Stimulated activated effector memory CD8-positive, alpha-beta T cell treated with anti-CD3 and anti-CD28 coated beads, Interleukin-12 subunit alpha, Interleukin-12 subunit beta, amount 100 ng/mL, for 72 hours (primary cell): ENCODE data around the gene PAH.
A peak's percentile ranks its signal among the peaks of the same experiment; 100 is the strongest.

Experiments used
- ATAC-seq: fragments of 150-1000 bp; cut with Tn5 transposase; 2 replicates; pipeline ENCODE4 v1.10.0; 2021
- DNase-seq, 2 donors: peaks; one replicate each; pipeline ENCODE4 v3.0.0; 2021 to 2022; ENCODE audit warnings: low spot score in 2 of 2
- H3K27ac Mint-ChIP-seq: one replicate; pipeline ENCODE4 v1.8.0; 2022; ENCODE audit warnings: mild to moderate bottlenecking, mixed read lengths
- H3K36me3 Mint-ChIP-seq: one replicate; pipeline ENCODE4 v1.8.0; 2022; ENCODE audit warnings: mild to moderate bottlenecking, mixed read lengths
- H3K4me1 Mint-ChIP-seq: one replicate; pipeline ENCODE4 v1.8.0; 2022; ENCODE audit warnings: mixed read lengths
- H3K4me3 Mint-ChIP-seq: one replicate; pipeline ENCODE4 v1.8.0; 2022; ENCODE audit warnings: mild to moderate bottlenecking, mixed read lengths
- H3K9me3 Mint-ChIP-seq: one replicate; pipeline ENCODE4 v1.8.0; 2022; ENCODE audit warnings: mixed read lengths

Gene PAH

GRCh38 chr12:102917026-102917787 lies at the start of gene PAH:
Gene PAH (minus strand): TSS chr12:102917244. CDS start chr12:102917130, 114 bp downstream.
- peak in 1 of 2 donors; percentile 2 for DNase-seq
- H3K27ac Mint-ChIP-seq = no peak within 1 kb of the TSS
- H3K36me3 Mint-ChIP-seq = no peaks in the 10 kb centered on the region
- no peaks in the 10 kb centered on the region for H3K4me1 Mint-ChIP-seq
- peak within 1 kb of the TSS; percentile 24 for H3K4me3 Mint-ChIP-seq
- no peaks in the 10 kb centered on the region for H3K9me3 Mint-ChIP-seq
- ATAC-seq = peak; percentile 51

DNA sequence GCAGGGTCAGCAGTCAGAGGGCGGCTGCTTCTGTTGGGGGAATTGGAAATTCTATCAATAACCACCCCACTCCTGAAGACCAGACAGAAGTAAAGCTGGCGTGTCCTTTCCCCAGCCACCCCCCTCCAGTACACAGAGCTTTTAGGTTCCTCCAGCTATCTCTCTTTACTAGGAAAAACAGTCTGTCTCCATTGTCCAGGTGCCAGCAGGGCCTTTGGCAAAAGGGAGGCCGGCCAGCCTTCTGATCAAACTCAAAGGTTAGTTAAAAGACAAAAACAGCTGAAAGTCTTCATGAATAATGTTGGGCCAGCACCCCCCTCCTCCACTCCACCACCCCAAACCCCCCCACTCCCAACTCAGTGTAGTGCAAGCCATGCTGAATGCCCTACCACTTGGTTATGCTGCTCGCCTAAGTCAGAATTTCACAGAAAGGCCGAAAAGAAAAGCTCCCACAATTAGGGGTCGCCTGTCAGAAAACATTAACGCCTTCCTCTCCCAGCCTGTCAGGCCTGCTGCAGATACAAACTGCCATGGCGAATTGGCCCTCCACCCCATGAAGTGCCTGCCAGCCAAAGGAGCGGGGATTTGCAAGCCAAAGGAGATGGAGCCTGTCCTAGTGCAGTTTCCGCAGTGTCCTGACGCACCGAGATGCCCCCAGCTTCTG lies 49.3 kb upstream of the PAH start:
- Mint-ChIP-seq H3K4me1 (peaks cover 21% of the 10 kb centered on the region), H3K9me3 (no peaks in the 10 kb centered on the region), H3K27ac (no peak overlapping the region), H3K4me3 (peak overlapping the region; percentile 64), H3K36me3 (no peaks in the 10 kb centered on the region)
- ATAC-seq = no peak
- no peak for DNase-seq

DNA sequence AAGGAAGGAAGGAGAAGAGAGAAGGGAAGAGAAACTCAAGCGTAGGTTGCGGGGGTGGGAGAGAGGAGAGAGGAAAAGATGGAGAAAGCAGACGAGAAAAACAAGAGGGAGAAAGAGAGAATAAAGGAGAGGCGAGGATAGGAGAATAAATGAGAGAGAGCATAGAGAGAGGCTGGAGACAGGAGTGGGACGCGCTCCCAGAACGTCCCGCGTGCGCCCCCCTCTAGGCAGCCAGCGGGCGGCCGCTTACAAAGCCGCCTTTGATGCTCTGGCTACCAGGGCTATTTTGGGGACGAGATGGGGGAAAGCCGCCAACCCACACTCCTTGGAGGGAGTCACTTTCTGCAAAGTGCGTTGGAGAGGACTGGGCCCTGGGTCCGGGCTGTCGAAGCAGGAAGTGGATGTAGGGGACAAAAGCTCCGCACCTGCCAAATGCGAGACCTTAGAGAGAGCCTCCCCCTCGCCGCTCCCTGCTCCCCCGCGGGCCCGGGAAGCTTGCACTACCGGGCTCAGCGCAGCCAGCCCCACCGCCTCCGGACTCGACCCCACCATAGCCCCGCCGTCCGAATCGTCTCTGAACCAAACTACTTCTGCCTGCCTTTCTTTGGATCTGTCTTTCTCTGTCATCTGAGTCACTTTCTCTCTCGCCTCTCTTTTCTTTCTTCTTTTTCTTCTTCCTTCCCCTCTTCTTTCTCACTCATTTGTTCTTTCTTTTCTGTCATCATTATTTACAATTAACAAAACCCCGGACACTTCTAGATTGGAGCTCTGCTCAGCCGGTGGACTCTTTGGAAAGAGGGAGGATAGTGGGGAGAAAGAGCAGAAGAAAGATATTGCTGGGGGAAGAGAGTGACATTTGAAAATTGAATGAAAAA lies 48.5 kb upstream of the PAH start:
- Mint-ChIP-seq H3K4me3 (peak overlapping the region; percentile 64), H3K4me1 (peaks cover 21% of the 10 kb centered on the region), H3K27ac (no peak overlapping the region), H3K9me3 (no peaks in the 10 kb centered on the region), H3K36me3 (no peaks in the 10 kb centered on the region)
- no peak for DNase-seq
- no peak for ATAC-seq

DNA sequence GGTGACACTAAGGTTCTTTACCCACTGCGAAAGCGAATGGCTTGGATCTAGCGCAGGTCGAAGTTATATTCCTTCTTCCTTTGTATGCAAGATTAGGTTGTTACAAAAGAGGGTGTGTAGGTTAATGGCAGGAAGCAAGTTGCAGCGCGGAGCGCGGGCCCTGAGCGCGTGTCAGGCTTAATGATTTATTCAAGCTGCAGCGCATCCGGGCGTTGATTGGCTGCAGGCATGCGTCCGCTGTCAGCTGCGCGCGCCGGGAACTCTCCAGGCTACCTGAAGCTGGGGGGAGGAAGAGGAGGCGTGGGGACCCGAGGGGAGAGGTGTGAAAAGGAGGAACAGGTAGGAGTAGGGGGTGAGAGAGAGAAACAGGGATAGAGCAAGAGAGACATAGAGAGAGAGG lies 47.8 kb upstream of the PAH start:
- Mint-ChIP-seq H3K4me3 (peak overlapping the region; percentile 64), H3K4me1 (peaks cover 21% of the 10 kb centered on the region), H3K36me3 (no peaks in the 10 kb centered on the region), H3K27ac (no peak overlapping the region), H3K9me3 (no peaks in the 10 kb centered on the region)
- DNase-seq (no peak), ATAC-seq (peak; percentile 47)

GRCh38 chr12:102963796-102964195 lies 46.8 kb upstream of the PAH start:
- ATAC-seq (no peak), DNase-seq (no peak)
- no peak overlapping the region for H3K27ac Mint-ChIP-seq
- H3K4me1 Mint-ChIP-seq = peaks cover 21% of the 10 kb centered on the region
- H3K36me3 Mint-ChIP-seq = no peaks in the 10 kb centered on the region
- no peaks in the 10 kb centered on the region for H3K9me3 Mint-ChIP-seq
- H3K4me3 Mint-ChIP-seq = no peak overlapping the region

- H3K27ac Mint-ChIP-seq = no peak overlapping the region
- no peak overlapping the region for H3K4me3 Mint-ChIP-seq
- no peak for ATAC-seq
- H3K36me3 Mint-ChIP-seq = no peaks in the 10 kb centered on the region
- no peak for DNase-seq
- H3K9me3 Mint-ChIP-seq = no peaks in the 10 kb centered on the region
- H3K4me1 Mint-ChIP-seq = peaks cover 23% of the 10 kb centered on the region
Observed at GRCh38 chr12:102962986-102963385, 45.9 kb upstream of the PAH start.

GRCh38 chr12:102962532-102962931 lies 45.5 kb upstream of the PAH start:
- peaks cover 27% of the 10 kb centered on the region for H3K4me1 Mint-ChIP-seq
- DNase-seq (no peak), ATAC-seq (no peak)
- peak overlapping the region; percentile 28 for H3K4me3 Mint-ChIP-seq
- no peaks in the 10 kb centered on the region for H3K9me3 Mint-ChIP-seq
- H3K36me3 Mint-ChIP-seq = no peaks in the 10 kb centered on the region
- no peak overlapping the region for H3K27ac Mint-ChIP-seq

DNA sequence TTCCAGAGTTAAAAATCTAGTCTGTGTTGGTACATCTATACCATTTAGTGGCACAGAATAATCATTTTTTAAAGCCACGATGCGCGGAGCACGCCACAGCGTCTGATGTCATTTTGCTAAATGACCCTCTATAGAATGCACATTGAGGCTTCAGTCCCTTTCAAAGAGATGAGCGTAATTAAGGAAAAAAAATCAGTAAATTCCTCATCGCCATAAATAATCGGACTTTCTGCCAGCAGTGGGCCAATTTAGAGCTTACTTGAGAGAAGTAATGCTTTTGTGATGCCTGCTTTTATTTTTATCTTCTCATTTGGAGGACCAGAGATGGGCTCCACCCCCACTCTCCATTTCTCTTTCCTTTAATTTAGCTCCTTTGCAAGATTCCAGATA lies 44.4 kb upstream of the PAH start:
- Mint-ChIP-seq H3K4me1 (peaks cover 37% of the 10 kb centered on the region), H3K36me3 (no peaks in the 10 kb centered on the region), H3K9me3 (no peaks in the 10 kb centered on the region), H3K27ac (no peak overlapping the region), H3K4me3 (no peak overlapping the region)
- ATAC-seq (no peak), DNase-seq (no peak)

- no peak overlapping the region for H3K27ac Mint-ChIP-seq
- ATAC-seq (no peak), DNase-seq (no peak)
- H3K36me3 Mint-ChIP-seq = no peaks in the 10 kb centered on the region
- no peaks in the 10 kb centered on the region for H3K9me3 Mint-ChIP-seq
- no peak overlapping the region for H3K4me3 Mint-ChIP-seq
- H3K4me1 Mint-ChIP-seq = peaks cover 36% of the 10 kb centered on the region
Observed at GRCh38 chr12:102960766-102961465, 43.9 kb upstream of the PAH start.

DNA sequence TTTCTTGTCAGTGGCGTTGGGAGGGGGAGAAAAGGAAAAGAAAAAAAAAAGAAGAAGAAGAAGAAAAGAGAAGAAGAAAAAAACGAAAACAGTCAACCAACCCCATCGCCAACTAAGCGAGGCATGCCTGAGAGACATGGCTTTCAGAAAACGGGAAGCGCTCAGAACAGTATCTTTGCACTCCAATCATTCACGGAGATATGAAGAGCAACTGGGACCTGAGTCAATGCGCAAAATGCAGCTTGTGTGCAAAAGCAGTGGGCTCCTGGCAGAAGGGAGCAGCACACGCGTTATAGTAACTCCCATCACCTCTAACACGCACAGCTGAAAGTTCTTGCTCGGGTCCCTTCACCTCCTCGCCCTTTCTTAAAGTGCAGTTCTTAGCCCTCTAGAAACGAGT lies 42.3 kb upstream of the PAH start:
- Mint-ChIP-seq H3K9me3 (no peaks in the 10 kb centered on the region), H3K4me1 (peaks cover 23% of the 10 kb centered on the region), H3K36me3 (no peaks in the 10 kb centered on the region), H3K4me3 (no peak overlapping the region), H3K27ac (no peak overlapping the region)
- DNase-seq (no peak), ATAC-seq (no peak)

DNA sequence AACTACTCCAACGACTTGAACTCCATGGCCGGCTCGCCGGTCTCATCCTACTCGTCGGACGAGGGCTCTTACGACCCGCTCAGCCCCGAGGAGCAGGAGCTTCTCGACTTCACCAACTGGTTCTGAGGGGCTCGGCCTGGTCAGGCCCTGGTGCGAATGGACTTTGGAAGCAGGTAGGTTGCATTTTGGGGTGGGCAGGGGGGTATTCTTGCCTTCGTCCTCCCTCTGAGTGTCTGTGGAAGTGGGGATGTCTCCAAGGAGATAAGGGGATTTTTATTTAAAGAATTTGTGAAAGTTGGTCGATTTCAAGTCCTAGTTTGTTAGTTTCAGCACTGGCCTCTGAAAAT lies 41.8 kb upstream of the PAH start:
- H3K4me1 Mint-ChIP-seq = peaks cover 23% of the 10 kb centered on the region
- no peak overlapping the region for H3K27ac Mint-ChIP-seq
- H3K36me3 Mint-ChIP-seq = no peaks in the 10 kb centered on the region
- ATAC-seq (no peak), DNase-seq (no peak)
- no peaks in the 10 kb centered on the region for H3K9me3 Mint-ChIP-seq
- peak overlapping the region; percentile 50 for H3K4me3 Mint-ChIP-seq

GRCh38 chr12:102958073-102958829 lies 41.2 kb upstream of the PAH start:
- H3K27ac Mint-ChIP-seq = no peak overlapping the region
- H3K9me3 Mint-ChIP-seq = no peaks in the 10 kb centered on the region
- ATAC-seq (peak; percentile 51), DNase-seq (peak in 1 of 2 donors; percentile 61)
- peaks cover 23% of the 10 kb centered on the region for H3K4me1 Mint-ChIP-seq
- peak overlapping the region; percentile 50 for H3K4me3 Mint-ChIP-seq
- no peaks in the 10 kb centered on the region for H3K36me3 Mint-ChIP-seq

- Mint-ChIP-seq H3K4me1 (peaks cover 20% of the 10 kb centered on the region), H3K4me3 (peak within 1 kb of the TSS; percentile 50), H3K36me3 (no peaks in the 10 kb centered on the region), H3K27ac (no peak within 1 kb of the TSS), H3K9me3 (no peaks in the 10 kb centered on the region)
- DNase-seq (no peak), ATAC-seq (no peak)
Observed at GRCh38 chr12:102957339-102958050, 40.5 kb upstream of the PAH start, which contains the start of gene ASCL1. Gene ASCL1 (plus strand): TSS chr12:102957674. CDS start chr12:102958245, 571 bp downstream.

DNA sequence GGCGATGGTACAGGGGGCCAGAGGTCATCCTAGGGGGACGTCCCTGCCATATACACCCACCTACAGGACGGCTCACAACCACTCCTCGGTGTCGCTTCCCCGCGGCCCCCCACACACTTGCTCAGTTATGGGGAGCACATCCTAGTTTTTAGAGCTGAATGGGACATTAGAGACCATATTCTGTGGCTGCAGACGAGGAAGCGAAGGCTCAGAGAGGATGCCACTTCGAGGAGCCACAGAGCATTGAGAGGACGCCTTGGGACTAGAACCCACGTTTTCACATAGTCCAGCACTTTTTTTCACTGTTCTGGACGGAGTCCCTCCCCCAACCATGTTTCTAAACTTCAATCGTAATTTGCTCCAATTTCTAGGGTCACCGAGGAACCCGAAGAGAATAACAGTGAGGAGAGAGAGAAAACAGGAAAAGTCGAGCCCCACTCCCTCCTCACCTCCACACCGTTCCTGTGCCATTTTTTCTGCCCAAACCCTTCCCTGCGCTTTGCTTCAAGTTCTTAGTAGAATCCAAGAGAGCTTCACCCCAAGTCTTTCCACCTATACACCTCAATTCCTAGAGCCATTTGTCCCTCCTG lies 39.8 kb upstream of the PAH start:
- Mint-ChIP-seq H3K4me1 (peaks cover 16% of the 10 kb centered on the region), H3K4me3 (peak overlapping the region; percentile 50), H3K9me3 (no peaks in the 10 kb centered on the region), H3K36me3 (no peaks in the 10 kb centered on the region), H3K27ac (no peak overlapping the region)
- ATAC-seq (no peak), DNase-seq (no peak)
